ENCODE results near the gene KCTD10.

Gene KCTD10

GRCh38 chr12:109477185-109477962, at the start of gene KCTD10, which contains the start of gene UBE3B:
KCTD10 (minus strand) TSS chr12:109477300; CDS start chr12:109477262, 38 bp downstream.
UBE3B (plus strand) TSS chr12:109477634; CDS start chr12:109483552, 5,918 bp downstream.
- Mint-ChIP-seq H3K36me3 (no peaks in the 10 kb centered on the region), H3K9me3 (ENCODE audit: low read depth) (no peaks in the 10 kb centered on the region), H3K27ac (peak within 1 kb of the TSS; percentile 99), H3K27me3 (no peaks in the 10 kb centered on the region), H3K4me1 (ENCODE audit: low read depth) (peaks cover 50% of the 10 kb centered on the region), H3K4me3 (peak within 1 kb of the TSS; percentile 98)

GRCh38 chr12:109525279-109525585, 48.1 kb upstream of the KCTD10 start:
- H3K27ac Mint-ChIP-seq, result no peak overlapping the region
- no peaks in the 10 kb centered on the region for H3K36me3 Mint-ChIP-seq
- no peaks in the 10 kb centered on the region for H3K9me3 Mint-ChIP-seq (ENCODE audit: low read depth)
- no peaks in the 10 kb centered on the region for H3K4me1 Mint-ChIP-seq (ENCODE audit: low read depth)
- no peaks in the 10 kb centered on the region for H3K27me3 Mint-ChIP-seq
- no peak overlapping the region for H3K4me3 Mint-ChIP-seq

- H3K9me3 Mint-ChIP-seq (ENCODE audit: low read depth), result no peaks in the 10 kb centered on the region
- no peaks in the 10 kb centered on the region for H3K4me1 Mint-ChIP-seq (ENCODE audit: low read depth)
- no peaks in the 10 kb centered on the region for H3K27me3 Mint-ChIP-seq
- H3K27ac Mint-ChIP-seq, result no peak overlapping the region
- no peak overlapping the region for H3K4me3 Mint-ChIP-seq
- no peaks in the 10 kb centered on the region for H3K36me3 Mint-ChIP-seq
Measured at GRCh38 chr12:109524466-109525278, 47.6 kb upstream of the KCTD10 start.

GRCh38 chr12:109523504-109523903, 46.4 kb upstream of the KCTD10 start:
- Mint-ChIP-seq H3K36me3 (no peaks in the 10 kb centered on the region), H3K4me3 (no peak overlapping the region), H3K27ac (no peak overlapping the region), H3K9me3 (ENCODE audit: low read depth) (no peaks in the 10 kb centered on the region), H3K4me1 (ENCODE audit: low read depth) (no peaks in the 10 kb centered on the region), H3K27me3 (no peaks in the 10 kb centered on the region)

GRCh38 chr12:109523071-109523470, 46.0 kb upstream of the KCTD10 start:
- Mint-ChIP-seq H3K27me3 (no peaks in the 10 kb centered on the region), H3K27ac (no peak overlapping the region), H3K4me1 (ENCODE audit: low read depth) (no peaks in the 10 kb centered on the region), H3K36me3 (no peaks in the 10 kb centered on the region), H3K9me3 (ENCODE audit: low read depth) (no peaks in the 10 kb centered on the region), H3K4me3 (no peak overlapping the region)

- no peak overlapping the region for H3K27ac Mint-ChIP-seq
- H3K4me1 Mint-ChIP-seq (ENCODE audit: low read depth), result no peaks in the 10 kb centered on the region
- H3K27me3 Mint-ChIP-seq, result no peaks in the 10 kb centered on the region
- H3K9me3 Mint-ChIP-seq (ENCODE audit: low read depth), result no peaks in the 10 kb centered on the region
- no peak overlapping the region for H3K4me3 Mint-ChIP-seq
- peaks cover 2% of the 10 kb centered on the region for H3K36me3 Mint-ChIP-seq
Measured at GRCh38 chr12:109521831-109522230, 44.7 kb upstream of the KCTD10 start.

GRCh38 chr12:109519787-109520186, 42.7 kb upstream of the KCTD10 start:
- no peak overlapping the region for H3K4me3 Mint-ChIP-seq
- no peaks in the 10 kb centered on the region for H3K27me3 Mint-ChIP-seq
- no peak overlapping the region for H3K27ac Mint-ChIP-seq
- H3K36me3 Mint-ChIP-seq, result peaks cover 5% of the 10 kb centered on the region
- H3K4me1 Mint-ChIP-seq (ENCODE audit: low read depth), result no peaks in the 10 kb centered on the region
- H3K9me3 Mint-ChIP-seq (ENCODE audit: low read depth), result no peaks in the 10 kb centered on the region

- Mint-ChIP-seq H3K36me3 (peaks cover 5% of the 10 kb centered on the region), H3K27me3 (no peaks in the 10 kb centered on the region), H3K9me3 (ENCODE audit: low read depth) (no peaks in the 10 kb centered on the region), H3K4me3 (no peak overlapping the region), H3K4me1 (ENCODE audit: low read depth) (no peaks in the 10 kb centered on the region), H3K27ac (no peak overlapping the region)
Measured at GRCh38 chr12:109518820-109519665, 41.9 kb upstream of the KCTD10 start.

GRCh38 chr12:109517619-109518018, 40.5 kb upstream of the KCTD10 start:
- Mint-ChIP-seq H3K4me1 (ENCODE audit: low read depth) (no peaks in the 10 kb centered on the region), H3K27me3 (no peaks in the 10 kb centered on the region), H3K27ac (no peak overlapping the region), H3K36me3 (peaks cover 5% of the 10 kb centered on the region), H3K4me3 (no peak overlapping the region), H3K9me3 (ENCODE audit: low read depth) (no peaks in the 10 kb centered on the region)

- Mint-ChIP-seq H3K4me3 (no peak overlapping the region), H3K4me1 (ENCODE audit: low read depth) (no peaks in the 10 kb centered on the region), H3K36me3 (peaks cover 7% of the 10 kb centered on the region), H3K27ac (no peak overlapping the region), H3K9me3 (ENCODE audit: low read depth) (no peaks in the 10 kb centered on the region), H3K27me3 (no peaks in the 10 kb centered on the region)
Measured at GRCh38 chr12:109513977-109514376, 36.9 kb upstream of the KCTD10 start.

GRCh38 chr12:109513051-109513450, 36.0 kb upstream of the KCTD10 start:
- Mint-ChIP-seq H3K4me1 (ENCODE audit: low read depth) (no peaks in the 10 kb centered on the region), H3K4me3 (no peak overlapping the region), H3K36me3 (peaks cover 7% of the 10 kb centered on the region), H3K9me3 (ENCODE audit: low read depth) (no peaks in the 10 kb centered on the region), H3K27ac (no peak overlapping the region), H3K27me3 (no peaks in the 10 kb centered on the region)

GRCh38 chr12:109512608-109513007, 35.5 kb upstream of the KCTD10 start:
- H3K36me3 Mint-ChIP-seq, result peaks cover 6% of the 10 kb centered on the region
- no peaks in the 10 kb centered on the region for H3K9me3 Mint-ChIP-seq (ENCODE audit: low read depth)
- H3K27ac Mint-ChIP-seq, result no peak overlapping the region
- H3K27me3 Mint-ChIP-seq, result no peaks in the 10 kb centered on the region
- H3K4me1 Mint-ChIP-seq (ENCODE audit: low read depth), result no peaks in the 10 kb centered on the region
- no peak overlapping the region for H3K4me3 Mint-ChIP-seq

GRCh38 chr12:109510196-109510595, 33.1 kb upstream of the KCTD10 start:
- Mint-ChIP-seq H3K27ac (no peak overlapping the region), H3K4me3 (no peak overlapping the region), H3K27me3 (no peaks in the 10 kb centered on the region), H3K4me1 (ENCODE audit: low read depth) (no peaks in the 10 kb centered on the region), H3K36me3 (peaks cover 7% of the 10 kb centered on the region), H3K9me3 (ENCODE audit: low read depth) (no peaks in the 10 kb centered on the region)

- Mint-ChIP-seq H3K27ac (no peak overlapping the region), H3K9me3 (ENCODE audit: low read depth) (no peaks in the 10 kb centered on the region), H3K27me3 (no peaks in the 10 kb centered on the region), H3K36me3 (peaks cover 4% of the 10 kb centered on the region), H3K4me1 (ENCODE audit: low read depth) (no peaks in the 10 kb centered on the region), H3K4me3 (no peak overlapping the region)
Measured at GRCh38 chr12:109504068-109504467, 27.0 kb upstream of the KCTD10 start.

- no peaks in the 10 kb centered on the region for H3K27me3 Mint-ChIP-seq
Measured at GRCh38 chr12:109503611-109504010, 26.5 kb upstream of the KCTD10 start.

More at GRCh38 chr12:109503611-109504010, 26.5 kb upstream of the KCTD10 start:
- no peak overlapping the region for H3K27ac Mint-ChIP-seq
- H3K9me3 Mint-ChIP-seq (ENCODE audit: low read depth), result no peaks in the 10 kb centered on the region
- peaks cover 4% of the 10 kb centered on the region for H3K36me3 Mint-ChIP-seq
- H3K4me3 Mint-ChIP-seq, result no peak overlapping the region
- H3K4me1 Mint-ChIP-seq (ENCODE audit: low read depth), result no peaks in the 10 kb centered on the region
